Activated CD4-positive, alpha-beta T cell treated with anti-CD3 and anti-CD28 coated beads, Interleukin-2, amount 50 U/mL, for 4 hours (primary cell): ENCODE data around the gene PDLIM7.

ENCODE experiments used
- DNase-seq, 2 experiments: peaks; one replicate each; pipeline ENCODE4 v3.0.0-alpha.2; 2020

The PDLIM7 gene

DNA sequence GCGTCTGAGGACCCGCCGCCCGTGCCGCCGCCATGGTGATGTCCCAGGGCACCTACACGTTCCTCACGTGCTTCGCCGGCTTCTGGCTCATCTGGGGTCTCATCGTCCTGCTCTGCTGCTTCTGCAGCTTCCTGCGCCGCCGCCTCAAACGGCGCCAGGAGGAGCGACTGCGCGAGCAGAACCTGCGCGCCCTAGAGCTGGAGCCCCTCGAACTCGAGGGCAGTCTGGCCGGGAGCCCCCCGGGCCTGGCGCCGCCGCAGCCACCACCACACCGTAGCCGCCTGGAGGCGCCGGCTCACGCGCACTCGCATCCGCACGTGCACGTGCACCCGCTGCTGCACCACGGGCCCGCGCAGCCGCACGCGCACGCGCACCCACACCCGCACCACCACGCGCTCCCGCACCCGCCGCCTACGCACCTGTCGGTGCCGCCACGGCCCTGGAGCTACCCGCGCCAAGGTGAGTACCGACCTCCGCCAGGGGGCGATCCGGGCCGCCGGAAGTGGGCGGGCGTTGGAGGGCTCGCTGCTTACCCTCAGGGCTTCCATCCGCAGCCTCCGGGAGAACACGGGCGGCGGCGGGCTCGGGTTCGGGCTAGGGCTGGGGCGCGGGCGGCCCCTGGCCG, 42.3 kb downstream of the PDLIM7 start:
- peak; percentile 88 to 89 for DNase-seq

GRCh38 chr5:177454397-177455035, 42.9 kb downstream of the PDLIM7 start:
- DNase-seq, result peak; percentile 89 to 91

DNA sequence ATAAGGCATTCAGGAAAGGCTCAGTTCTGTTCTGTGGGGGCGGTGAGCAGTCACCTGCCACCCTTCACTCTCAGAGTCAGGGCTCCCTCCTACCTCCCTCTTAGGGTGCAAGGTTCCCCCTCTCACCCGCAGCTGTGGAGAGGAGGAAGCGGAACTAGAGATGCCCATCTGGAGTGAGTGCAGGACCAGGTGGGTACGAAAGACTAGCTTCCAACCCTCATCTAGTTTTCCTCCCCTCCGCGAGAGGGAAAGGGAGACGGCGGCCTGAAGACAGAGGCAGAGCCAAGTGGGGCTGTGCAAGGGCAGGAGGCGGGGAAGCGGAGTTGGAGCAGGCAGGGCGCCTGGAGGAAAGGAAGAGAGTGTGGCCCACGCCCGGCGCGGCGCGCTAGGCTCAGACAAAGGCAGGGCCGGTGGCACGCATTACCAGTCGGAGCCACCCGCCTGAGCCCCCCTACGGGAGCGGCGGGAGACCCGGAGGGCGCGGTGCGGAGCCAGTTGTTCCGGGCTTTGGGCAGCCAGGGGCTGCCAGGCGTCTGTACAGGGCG, 43.5 kb downstream of the PDLIM7 start:
- no peak for DNase-seq

DNA sequence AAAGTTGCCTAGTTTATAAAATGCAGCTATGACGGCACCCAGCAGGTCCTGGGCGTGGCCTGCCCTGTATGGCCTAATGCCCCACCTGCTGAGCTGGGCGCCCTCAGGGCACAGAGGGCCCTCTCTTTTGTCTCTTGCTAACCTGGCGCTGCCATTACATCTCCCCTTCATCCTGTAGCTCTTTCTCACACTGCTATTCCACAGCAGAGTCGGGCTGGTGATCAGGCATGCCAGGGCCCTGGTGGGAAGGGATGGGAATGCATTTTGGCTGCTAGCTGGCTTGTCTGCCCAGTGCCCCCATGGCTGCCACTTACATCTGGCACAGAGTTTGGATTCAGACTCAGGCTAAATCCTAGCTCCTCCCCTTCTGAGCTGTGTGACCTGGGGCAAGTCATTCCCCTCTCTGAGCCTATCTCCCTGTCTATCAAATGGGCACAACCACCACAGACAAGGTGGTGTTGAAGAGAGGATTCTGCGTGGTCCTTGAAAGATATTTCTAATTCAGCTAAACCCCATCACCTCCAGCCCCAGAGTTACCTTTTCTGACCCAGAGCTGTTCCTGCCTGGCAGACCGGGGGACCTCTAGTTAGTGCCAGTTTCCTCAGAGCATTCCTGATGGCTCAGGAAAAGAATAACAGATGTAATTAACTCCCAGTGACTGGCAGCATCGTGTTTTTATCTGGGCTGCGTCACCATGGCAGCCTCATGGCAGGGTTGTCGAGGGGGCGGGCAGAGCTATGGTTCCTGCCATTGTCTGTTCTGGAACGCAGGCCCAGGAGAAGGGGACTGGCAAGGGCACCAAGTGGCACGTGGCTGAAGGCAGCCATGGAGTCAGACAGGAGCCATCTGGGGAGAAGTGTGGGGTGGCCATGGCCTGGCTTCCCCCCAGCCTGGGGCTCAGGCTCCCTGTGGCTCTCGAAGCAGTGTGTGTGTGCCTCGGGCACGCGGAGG, 44.4 kb downstream of the PDLIM7 start:
- DNase-seq, result no peak

GRCh38 chr5:177450667-177451424, 46.6 kb downstream of the PDLIM7 start:
- no peak for DNase-seq

GRCh38 chr5:177449140-177450061, 48.0 kb downstream of the PDLIM7 start:
- no peak for DNase-seq

- no peak for DNase-seq
These were observed 49.0 kb downstream of the PDLIM7 start for GRCh38 chr5:177448244-177448950.

DNA sequence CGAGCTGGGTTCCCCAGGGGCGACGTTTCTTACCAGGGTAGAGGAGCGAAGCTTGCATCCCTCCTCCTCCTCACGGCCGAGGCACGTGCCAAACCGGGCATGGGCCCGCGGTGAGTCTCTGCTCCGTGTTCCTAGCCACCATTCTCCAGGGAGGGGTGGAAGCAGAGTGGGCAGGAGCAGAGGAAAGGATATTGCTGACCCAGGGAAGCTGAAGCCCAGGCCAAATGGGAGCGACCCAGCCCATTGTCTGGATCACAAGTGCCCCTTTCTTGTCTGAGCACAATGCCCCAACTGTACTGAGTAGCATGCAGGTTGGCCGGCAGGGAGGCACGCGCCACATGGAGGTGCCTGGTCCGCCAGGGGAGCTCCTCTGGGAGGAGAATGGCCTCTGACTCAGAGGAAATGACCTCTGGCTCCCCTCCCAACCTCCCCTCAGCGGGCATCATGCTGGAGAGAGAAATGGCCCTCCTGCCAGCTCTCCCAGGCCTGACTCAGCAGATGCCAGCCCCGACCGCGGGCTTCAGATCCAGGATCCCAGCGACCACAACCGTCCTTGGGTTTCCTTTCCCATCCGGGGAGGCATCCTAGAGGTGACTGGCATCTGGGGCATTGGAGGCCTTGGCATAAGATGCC, 49.7 kb downstream of the PDLIM7 start:
- no peak for DNase-seq

GRCh38 chr5:177447066-177447610, 50.3 kb downstream of the PDLIM7 start:
- peak; percentile 50 to 55 for DNase-seq

DNA sequence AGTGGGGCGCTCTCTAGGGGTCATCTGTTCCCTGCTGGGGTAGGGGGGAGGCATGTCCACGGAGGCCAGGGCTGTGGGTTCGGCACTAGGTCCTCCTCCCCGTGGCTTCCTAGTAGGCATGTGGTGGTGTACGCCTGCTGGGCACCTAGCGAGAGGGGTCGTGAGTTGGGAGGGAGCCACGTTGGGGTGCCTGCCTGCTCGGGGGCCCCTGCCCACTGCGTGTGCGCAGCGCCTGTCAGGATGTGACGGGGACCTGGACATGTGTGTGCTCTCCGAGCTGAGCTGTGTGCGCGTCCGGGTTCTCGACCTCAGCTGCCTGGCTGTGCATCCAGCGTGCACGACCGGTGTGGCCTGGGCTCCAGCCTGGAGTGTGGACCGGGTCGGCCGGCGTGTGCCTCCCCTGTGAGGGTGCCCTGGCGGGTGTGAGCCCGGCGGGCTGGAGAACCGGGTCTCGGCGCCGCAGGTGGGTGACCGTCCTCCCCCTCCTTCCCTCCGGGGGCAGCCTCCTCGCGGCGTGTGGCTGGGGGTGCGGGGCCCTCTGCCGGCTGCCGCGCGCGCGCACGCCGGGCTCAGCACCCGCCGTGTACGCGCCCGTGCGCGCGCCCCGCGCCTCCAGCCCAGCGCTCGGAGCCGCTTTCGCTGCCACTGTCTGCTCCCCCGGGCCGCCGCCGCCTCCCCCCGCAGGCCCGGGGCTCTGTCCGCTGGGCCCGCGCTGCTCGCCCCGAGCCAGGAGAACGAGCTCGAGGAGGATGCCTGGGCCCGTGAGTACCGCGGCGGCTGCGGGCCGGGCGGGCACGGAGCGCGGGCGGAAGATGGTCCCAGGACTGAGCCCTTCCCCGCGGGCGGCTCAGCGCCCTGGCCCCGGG, 51.0 kb downstream of the PDLIM7 start, which contains the start of gene PRR7:
PRR7 (plus strand) TSS at position 615 of the 866 bp plus-strand sequence. CDS start 8,254 bp downstream, outside the sequence.
- DNase-seq, result peak; percentile 58 to 64

DNA sequence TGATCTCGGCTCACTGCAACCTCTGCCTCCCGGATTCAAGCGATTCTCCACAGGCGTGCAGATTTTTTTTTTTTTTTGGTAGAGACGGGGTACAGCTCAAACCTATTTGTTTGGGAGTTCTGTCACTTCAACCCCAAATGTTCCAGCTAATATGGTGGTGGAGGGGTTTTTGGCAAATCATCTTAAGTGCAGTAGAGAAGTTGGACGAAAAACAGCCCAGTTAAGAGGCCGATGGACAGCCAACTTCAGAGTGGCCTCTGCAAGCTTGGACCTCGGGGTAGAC, 51.5 kb downstream of the PDLIM7 start:
- DNase-seq, result no peak

- DNase-seq, result no peak
These were observed 52.1 kb downstream of the PDLIM7 start for GRCh38 chr5:177445052-177445916.

- DNase-seq, result no peak
These were observed 53.0 kb downstream of the PDLIM7 start for GRCh38 chr5:177444106-177445051.

- no peak for DNase-seq
These were observed 54.0 kb downstream of the PDLIM7 start for GRCh38 chr5:177443144-177443983.

- no peak for DNase-seq
These were observed 55.2 kb downstream of the PDLIM7 start for GRCh38 chr5:177442066-177442826.
